ENCODE results near the gene MNAT1. TPM values are rescaled to one million over a fixed set of nuclear protein-coding genes. Genes with fewer than 3 reads are reported as not detected.
A peak's percentile ranks its signal among the peaks of the same experiment; 100 is the strongest.
"Not testable (repeated sequence)": the region's sequence is repeated elsewhere in the genome, so short reads cannot be mapped to it uniquely, and the experiment has no call there.

The MNAT1 gene
- total RNA-seq, 1 donor from 2014 or later: 90.4 TPM

DNA sequence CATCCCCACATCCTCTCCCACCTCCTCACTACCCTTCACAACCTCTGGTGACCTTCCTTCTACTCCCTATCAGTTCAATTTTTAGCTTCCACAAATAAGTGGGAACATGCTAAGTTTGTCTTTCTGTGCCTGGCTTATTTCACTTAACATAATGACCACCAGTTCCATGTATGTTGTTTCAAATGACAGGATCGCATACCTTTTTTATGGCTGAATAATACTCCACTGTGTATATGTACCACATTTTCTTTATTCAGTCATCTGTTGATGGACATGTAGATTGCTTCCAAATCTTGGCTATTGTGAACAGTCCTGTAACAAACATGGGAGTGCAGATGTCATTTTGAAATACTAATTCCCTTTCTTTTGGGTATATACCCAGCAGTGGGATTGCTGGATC, 147.7 kb downstream of the MNAT1 start:
- no peak for DNase-seq

DNA sequence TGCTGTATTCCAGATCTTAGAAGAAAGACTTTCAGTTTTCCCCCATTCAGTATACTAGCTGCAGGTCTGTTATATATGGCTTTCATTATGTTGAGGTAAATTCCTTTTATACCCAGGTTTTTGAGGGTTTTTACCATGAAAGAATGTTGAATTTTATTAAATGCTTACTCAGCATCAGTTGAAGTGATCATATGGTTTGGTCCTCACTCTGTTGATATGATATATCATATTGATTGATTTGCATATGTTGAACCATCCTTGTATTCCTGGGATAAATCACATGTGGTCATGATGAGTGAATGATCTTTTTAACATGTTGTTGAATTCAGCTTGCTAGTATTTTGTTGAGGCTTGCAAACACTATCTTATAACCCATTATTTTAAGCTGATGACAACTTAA, 149.6 kb downstream of the MNAT1 start:
- DNase-seq: no peak

DNA sequence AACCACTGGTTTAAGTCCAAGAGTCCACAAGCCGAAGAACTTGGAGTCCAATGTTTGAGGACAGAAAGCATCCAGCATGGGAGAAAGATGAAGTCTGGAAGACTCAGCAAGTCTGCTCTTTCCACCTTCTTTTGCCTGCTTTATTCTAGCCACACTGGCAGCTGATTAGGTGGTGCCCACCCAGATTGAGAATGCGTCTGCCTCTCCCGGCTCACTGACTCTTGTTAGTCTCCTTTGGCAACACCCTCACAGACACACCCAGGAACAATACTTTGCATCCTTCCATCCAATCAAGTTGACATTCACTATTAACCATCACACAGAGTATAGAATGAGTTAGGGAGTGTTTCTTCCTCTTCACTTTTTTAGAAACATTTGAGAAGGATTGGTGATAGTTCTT, 156.1 kb downstream of the MNAT1 start:
- not testable (repeated sequence) for DNase-seq

DNA sequence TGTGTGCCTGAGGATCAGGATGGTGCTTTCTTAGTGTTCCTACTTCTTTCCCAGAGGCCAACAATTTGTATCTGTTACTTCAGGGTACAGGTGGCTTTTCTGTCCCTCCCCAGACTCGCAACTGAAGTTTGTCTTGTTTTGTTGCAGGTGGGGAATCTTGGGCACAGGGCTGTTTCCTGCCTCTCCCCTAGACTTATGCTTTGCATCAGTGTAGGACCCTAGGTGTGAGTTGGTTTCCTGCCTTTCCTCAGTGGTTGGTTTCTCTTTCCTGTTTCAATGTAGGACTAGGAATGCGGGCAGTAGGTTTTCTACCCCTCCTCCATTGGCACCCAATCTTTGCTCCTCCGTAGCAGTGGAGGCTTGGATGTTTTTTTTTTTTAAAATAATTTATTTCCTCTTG, 159.3 kb downstream of the MNAT1 start:
- DNase-seq: no peak

DNA sequence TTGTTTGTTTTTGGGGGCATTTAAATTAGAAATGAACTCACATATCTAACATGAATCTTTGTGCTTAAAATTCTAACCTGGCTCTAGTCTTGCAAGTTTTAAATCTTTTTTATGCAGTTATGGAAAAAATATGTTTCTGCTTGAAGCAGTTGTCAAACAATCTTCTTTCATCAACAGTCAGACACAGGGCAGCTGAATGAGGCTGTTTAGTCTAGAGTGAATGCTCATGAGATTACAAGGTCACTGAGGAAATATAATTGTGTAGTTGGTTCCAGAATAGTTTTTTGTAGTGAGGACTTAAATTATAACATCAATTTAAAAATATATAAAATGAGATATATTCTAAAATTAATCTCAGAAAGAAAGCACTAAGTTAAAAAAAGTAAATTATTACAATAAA, 169.8 kb downstream of the MNAT1 start:
- peak; percentile 61 for DNase-seq

DNA sequence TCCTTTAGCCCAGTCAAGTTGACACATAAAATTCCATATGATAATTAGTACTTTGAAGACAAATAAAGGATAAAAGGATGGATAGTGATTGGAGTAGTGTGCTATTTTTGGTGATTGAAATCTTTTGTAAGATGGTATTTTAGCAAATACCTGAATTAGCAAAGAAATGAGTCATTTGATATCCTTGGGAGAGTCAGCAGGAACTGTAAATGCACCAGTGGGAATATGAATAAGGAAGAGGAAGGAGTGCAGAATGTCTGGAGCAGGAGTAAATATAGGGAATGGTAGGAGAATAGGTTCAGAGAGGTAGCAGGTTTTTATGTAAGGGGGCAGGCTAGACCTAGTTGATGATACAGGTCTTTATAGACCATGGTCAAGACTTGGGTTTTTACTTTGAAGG, 171.4 kb downstream of the MNAT1 start:
- no peak for DNase-seq

DNA sequence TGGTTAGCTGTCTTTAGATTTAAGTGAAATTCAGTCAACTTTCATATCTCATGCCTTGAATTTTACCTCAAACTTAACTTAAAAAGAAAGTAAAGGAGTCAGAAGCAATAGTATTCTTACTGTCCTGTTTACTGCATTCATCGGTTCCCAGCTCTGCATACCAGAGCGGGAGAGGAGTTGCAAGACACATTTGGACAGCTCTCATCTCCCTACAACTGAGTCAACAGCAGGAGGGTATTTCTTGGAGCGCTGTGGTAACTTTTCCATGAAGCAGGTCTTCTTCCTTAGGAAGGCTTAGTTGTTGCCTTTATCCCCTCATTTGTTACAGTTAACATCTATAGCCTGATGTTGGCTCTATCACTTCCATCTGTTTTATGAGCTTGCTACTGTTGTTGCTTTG, 181.2 kb downstream of the MNAT1 start:
- no peak for DNase-seq

DNA sequence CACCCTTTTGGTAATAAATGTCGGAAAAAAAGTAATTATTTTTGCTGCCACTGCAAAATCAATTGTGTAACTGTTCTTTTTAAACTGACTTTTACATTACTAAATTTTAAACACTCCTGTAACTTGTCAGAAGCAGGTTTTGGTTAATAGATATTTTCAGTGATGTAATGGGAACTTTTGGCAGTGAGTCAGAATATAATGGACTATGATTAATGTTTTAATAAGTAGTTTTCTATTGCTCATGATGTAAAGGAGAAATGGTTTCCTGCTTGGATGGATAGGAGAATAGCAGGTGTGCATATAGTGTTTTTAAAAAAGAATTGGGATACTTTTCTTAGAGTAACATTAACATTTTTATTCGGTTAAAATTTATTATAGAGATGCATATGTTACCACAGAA, 187.5 kb downstream of the MNAT1 start:
- DNase-seq: peak; percentile 15

DNA sequence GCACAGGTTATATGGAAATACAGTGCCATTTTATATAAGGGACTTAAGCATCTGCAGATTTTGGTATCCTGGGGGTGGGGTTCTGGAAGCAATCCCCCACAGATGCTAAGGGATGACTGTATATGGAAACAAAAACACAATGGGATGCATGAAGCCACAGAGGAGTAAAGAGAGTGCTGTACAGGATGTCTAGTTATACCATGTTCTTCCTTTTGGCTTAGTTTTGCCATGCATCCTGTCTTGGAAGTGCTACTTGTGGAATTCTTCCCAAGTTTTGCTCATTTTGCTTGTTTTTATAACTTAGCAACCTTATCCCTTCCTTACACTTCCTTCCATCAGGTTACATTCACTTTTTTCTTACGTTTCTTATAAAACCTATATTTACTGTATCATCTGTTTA, 190.7 kb downstream of the MNAT1 start:
- DNase-seq: peak; percentile 7

DNA sequence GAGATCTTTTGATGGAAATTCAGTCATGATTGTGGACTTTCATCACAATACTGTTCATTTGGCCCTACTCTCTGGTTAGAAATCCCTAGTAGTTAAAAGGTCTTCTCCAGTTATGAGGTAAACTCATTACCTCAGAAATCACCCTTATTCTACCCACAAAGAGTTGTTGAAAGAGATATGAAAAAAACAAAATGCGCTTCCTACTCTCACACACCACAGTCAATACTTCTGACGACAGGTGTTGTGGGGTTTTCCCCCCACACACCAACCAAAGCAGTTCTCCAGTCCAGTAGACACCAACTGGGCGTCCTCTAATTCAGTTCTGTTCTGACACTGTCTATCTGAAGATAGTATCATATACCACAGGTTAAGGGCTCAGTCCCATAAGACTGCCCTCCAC, 191.4 kb downstream of the MNAT1 start:
- DNase-seq: no peak

DNA sequence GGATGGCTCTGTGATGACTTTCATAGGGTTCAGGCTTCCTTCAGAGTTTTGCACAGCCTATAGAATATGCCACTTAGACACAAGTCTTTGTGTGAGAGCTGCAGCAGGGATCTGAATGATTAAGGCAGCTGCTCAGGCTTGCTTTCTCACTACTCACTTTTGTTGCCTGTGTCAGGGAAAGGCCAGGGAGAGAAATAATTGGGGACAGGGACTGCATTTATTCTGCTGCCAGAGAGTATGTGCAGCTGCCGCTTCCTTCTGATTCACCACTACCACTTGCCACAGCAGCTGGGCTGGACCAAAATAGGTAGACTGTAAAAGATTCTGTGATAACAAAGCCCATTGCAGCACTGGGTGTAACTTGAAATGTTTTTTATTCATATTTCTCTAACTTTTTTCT, 196.7 kb downstream of the MNAT1 start:
- peak; percentile 95 for DNase-seq

DNA sequence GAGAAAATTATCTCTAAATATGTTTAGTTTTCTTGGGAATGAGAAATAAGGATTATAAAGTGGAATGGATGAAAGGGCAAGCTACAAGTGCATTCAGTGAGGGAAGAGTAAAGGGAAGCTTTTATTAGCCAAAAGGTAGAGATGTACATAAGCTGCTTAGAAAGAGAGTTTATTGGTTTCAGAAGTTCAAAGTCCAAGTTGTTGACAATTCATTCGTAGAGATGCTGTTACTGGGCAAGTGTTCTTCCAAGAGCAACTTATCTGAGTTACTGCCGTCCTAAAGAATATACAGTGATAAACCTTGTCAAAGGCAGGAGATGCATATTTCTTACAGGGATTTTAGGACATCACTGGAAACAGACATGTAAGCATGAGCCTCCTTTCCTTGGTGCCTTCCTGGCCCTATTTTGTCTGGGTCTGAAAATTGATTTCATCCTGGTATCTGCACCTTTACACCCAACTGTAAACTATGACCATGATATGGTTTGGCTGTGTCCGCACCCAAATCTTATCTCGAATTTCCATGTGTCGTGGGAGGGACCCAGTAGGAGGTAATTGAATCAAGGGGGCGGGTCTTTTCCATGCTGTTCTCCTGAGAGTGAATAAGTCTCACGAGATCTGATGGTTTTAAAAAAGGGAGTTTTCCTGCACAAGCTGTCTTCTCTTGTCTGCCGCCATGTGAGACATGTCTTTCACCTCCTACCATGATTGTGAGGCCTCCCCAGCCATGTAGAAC, 199.5 kb downstream of the MNAT1 start:
- DNase-seq: no peak

DNA sequence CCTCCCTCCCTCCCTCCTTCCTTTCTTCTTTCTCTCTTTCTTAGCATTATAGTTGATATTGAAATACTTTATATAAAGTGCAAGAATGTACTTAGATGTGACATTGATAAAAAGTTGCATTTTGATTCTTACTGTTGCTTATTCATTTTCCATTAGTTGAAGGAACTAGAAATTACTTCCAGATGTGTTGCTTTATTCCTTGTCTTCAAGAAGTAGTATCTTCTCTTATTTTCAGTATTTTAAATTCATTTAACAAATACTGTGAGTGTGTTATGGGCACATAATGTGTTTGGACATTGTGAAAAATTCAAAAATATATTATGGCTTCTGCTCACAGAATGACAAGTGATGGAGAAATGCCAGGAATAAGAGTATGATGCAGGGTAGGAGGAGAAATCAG, 200.8 kb downstream of the MNAT1 start:
- DNase-seq: no peak

DNA sequence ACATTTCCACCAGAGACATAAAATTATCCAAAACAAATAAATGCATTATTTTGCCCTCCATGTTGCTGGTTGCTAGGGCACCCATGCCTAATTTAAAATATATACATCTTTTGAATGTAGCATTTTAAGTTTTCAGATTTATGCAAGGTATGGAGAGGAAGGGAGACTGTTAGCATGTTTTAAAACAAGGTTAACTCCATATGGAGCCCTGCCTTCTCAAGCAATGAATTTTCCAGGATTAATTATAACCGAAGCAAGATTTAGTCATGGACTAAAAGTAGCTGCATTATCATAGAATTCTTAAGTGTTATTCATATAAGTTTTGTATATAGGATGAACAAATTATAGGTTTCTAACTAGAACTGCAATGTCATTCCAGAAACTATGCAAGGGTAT, 209.1 kb downstream of the MNAT1 start:
- no peak for DNase-seq

DNA sequence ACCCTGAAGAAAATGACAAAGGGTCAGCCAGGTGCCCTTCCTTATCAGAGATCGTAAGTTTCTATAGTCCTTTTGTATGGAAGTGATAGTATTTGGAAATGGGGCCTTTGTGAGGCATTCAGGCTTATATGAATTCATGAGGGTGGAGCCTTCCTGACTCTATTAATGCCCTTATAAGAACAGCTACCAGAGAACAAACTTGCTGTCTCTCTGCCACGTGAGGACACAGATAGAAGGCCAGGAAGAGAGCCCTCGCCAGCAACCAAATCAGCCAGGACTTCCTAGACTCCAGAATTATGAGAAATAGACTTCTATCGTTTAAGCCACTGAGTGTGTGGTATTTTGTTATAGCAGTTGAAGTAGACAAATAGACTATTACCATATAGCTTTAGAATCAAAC, 209.6 kb downstream of the MNAT1 start:
- DNase-seq: peak; percentile 57

DNA sequence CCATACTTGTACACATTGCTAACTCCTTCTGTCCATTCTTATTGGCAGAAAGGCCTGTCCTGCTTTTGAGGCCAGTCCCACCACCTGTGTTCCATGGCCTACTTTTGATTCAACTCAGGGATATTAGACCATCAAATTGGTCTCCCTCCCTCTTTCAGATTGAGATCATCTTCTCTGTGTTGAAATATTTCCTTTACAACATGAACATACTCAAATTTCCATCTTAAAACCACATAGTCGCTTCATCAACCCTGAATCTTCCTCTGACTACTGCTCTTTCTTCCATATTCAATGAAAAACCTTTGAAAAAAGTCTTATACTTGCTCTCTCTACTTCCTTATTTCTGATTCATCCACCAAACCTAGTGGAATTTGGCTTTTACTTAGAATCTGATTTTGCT, 211.4 kb downstream of the MNAT1 start:
- no peak for DNase-seq

DNA sequence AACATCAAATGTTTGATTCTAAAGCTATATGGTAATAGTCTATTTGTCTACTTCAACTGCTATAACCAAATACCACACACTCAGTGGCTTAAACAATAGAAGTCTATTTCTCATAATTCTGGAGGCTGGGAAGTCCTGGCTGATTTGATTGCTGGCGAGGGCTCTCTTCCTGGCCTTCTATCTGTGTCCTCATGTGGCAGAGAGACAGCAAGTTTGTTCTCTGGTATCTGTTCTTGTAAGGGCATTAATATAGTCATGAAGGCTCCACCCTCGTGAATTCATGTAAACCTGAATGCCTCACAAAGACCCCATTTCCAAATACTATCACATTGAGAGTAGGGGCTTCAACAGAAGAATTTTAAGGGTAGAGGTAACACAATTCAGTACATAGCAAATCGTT, 212.2 kb downstream of the MNAT1 start:
- no peak for DNase-seq

DNA sequence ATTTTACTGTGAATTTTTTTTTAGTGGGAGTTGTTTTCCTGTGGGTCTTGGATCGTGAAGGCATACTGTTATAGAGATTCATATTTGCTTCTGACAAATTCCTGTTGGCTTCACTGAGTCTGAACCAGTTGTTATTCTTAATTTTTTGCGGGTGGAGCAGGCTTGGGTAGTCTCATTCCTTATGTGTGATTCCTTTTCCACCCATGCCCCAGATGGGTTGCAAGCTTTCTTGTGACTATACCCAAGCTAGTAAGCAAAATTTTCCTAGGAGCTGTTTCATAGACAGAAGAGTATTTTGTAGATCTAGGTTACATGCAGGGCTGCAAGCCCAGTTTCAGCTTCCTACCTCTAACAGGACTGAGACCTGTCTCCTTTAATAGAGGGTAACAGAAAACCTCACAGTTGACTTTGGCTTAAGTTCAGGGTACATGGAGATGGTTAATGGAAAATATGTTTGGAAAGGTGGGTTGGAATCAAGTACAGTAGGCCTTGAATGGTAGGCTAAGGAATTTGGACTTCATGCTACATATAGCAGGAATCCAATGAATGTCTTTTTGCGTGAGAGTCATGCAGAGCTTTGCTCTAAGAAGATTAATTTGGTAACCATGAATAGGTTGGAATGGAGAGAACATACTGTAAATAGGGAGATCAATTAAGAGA, 217.3 kb downstream of the MNAT1 start:
- DNase-seq: no peak

DNA sequence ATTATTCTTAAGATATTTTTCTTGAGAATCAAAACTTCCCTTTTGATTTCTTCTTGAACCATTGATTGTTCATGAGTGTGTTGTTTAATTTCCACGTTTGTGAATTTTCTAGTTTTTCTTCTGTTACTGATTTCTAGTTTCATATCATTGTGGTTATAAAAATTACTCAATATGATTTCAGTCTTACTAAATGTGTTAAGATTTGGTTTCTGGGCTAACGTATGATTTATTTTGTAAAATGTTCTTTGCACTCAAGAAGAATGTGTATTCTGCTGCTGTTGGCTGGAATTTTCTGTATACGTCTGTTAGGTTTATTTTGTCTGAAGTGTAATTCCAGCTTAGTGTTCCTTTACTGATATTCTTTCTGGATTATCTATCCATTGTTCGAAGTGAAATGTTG, 221.6 kb downstream of the MNAT1 start:
- DNase-seq: no peak

DNA sequence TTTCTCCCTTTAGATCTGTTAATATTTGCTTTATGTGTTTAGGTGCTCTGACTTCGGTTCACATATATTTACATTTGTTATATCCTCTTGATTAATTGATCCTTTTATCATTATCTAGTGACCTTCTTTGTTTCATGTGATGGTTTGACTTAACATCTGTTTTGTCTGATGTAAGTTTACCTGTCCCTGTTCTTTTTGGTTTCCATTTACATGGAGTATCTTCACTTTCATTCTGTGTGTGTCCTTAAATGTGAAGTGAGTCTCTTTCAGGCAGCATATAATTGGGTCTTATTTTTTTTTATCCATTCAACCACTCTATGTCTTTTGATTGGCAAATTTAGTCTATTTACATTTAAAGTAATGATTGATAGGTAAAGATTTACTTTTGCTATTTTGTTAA, 222.1 kb downstream of the MNAT1 start:
- DNase-seq: no peak

DNA sequence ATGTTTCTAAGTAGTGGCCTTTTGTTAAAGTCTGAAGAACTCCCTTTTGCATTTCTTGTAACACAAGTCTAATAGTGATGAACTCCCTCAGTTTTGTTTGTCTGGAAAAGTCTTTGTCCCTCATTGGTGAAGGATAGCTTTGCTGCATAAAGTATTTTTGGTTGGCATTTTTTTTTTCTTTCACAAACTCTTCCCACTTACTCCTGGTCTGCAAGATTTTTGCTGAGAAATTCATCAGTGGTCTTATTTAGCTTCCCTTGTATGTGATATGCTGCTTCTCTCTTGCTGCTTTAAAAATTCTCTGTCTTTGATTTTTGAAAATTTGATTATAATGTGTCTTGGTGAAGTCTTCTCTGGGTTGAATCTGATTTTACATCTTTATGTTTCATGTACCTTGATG, 223.6 kb downstream of the MNAT1 start:
- no peak for DNase-seq

DNA sequence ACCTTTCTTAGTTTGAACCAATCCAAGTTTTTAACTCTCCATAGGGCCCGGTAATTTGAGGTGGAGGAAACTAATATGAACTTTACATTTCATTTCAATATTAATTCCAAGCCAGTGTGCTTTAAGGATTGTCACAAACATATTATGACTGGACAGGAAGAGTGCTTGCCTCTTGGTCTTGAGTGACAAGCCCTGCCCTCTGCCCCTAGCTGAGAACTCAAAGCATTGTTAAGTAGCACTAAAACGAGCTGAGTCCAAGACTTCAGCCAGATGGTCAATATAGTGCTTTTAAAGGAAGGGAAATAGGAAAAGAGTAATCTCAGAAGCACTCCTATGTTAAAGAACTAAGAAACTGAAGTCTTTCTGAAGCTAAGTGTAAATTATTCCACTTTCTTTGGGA, 229.2 kb downstream of the MNAT1 start:
- no peak for DNase-seq

DNA sequence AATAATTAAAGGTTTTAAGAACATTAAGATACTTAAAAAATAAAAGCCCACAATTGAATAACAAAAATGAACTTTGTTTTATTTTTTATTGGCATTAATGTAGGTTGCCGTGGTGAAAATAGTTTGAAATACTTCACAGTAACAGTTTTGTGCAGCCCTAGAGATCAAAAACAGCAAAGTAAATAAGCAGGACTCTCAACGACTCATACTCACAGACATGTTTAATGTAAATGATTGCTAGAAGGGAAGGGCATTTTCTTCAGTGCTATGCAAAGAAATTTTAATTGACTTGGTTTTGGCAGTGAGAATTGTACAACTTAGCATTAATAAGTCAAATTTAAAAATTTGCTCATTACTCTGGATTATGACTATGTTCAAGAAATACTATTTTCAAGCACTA, 230.3 kb downstream of the MNAT1 start:
- no peak for DNase-seq

DNA sequence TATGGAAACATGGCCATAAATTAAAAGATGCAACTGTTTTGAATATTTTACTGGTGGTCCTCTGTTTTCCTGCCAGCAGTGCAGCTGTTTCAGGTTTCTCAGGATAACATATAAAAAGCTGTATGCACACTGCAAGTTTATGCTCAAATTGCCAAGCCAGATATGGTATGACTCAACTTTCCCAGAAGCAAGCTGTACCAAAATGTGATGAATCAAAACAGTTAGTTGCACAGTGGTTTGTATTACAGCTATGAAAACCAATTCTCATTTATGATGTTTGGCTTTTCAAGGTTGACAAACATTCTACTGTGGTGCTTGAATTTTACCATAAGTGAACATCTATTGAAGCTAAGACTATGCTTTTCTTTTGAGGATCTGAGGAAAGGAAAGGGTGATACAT, 230.8 kb downstream of the MNAT1 start:
- peak; percentile 74 for DNase-seq

Data from tongue (tissue), 2 donors.